DOHH2 (cell line): ENCODE measurements around the gene PPFIA1.

Experiments
- H3F3A ChIP-seq: fragments of 200-600 bp; sonication (generic), shearing (Covaris generic); 2 replicates; pipeline ENCODE4 v1.6.0; 2016; ENCODE audit warnings: antibody characterized with exemption, mild to moderate bottlenecking; ENCODE audit not compliant: control insufficient read depth, insufficient read depth
- H3K27ac ChIP-seq: fragments of 200-600 bp; sonication (generic); 2 replicates; pipeline ENCODE4 v1.5.1; 2014; ENCODE audit warnings: low read depth, mild to moderate bottlenecking, low read length, moderate library complexity
- H3K27me3 ChIP-seq: fragments of 200-600 bp; sonication (generic); 2 replicates; pipeline ENCODE4 v1.6.1; 2014; ENCODE audit warnings: mild to moderate bottlenecking, low read length, mixed read lengths; ENCODE audit not compliant: control insufficient read depth
- H3K36me3 ChIP-seq: fragments of 200-600 bp; sonication (generic); 2 replicates; pipeline ENCODE4 v1.6.1; 2014; ENCODE audit warnings: mild to moderate bottlenecking, low read length, moderate library complexity, mixed read lengths; ENCODE audit not compliant: control insufficient read depth
- H3K4me1 ChIP-seq: fragments of 200-600 bp; sonication (generic); 2 replicates; pipeline ENCODE4 v1.6.1; 2014; ENCODE audit warnings: mild to moderate bottlenecking, low read length, mixed read lengths; ENCODE audit not compliant: control insufficient read depth
- H3K4me2 ChIP-seq: fragments of 200-600 bp; sonication (generic); 2 replicates; pipeline ENCODE4 v1.6.0; 2014; ENCODE audit warnings: mild to moderate bottlenecking, low read length, moderate library complexity
- H3K4me3 ChIP-seq: fragments of 200-600 bp; sonication (generic); 2 replicates; pipeline ENCODE4 v1.5.1; 2014; ENCODE audit warnings: mild to moderate bottlenecking, low read length, mixed read lengths
- H3K79me2 ChIP-seq: fragments of 200-600 bp; sonication (generic); 2 replicates; pipeline ENCODE4 v1.6.1; 2014; ENCODE audit warnings: mild to moderate bottlenecking, low read length, mixed read lengths; ENCODE audit not compliant: control insufficient read depth
- H3K9me2 ChIP-seq: fragments of 200-600 bp; sonication (generic); replicated peaks from 2 replicates; pipeline ENCODE4 v1.6.1; 2014; ENCODE audit warnings: mild to moderate bottlenecking, low read length, mixed read lengths; ENCODE audit not compliant: control insufficient read depth
- H3K9me3 ChIP-seq: fragments of 200-600 bp; sonication (generic); 2 replicates; pipeline ENCODE4 v1.6.1; 2014; ENCODE audit warnings: antibody characterized with exemption, low read length, mixed read lengths; ENCODE audit not compliant: control insufficient read depth, insufficient read depth
- H4K20me1 ChIP-seq: fragments of 200-600 bp; sonication (generic); 2 replicates; pipeline ENCODE4 v1.6.0; 2014; ENCODE audit warnings: low read depth, mild to moderate bottlenecking, antibody characterized with exemption, low read length, moderate library complexity; ENCODE audit not compliant: control insufficient read depth, insufficient read depth
- CTCF ChIP-seq: fragments of 200-600 bp; sonication (generic); IDR thresholded peaks from one replicate; pipeline ENCODE4 v1.5.1; 2014; ENCODE audit warnings: antibody characterized with exemption, mild to moderate bottlenecking, low read depth, low read length; ENCODE audit not compliant: poor library complexity, severe bottlenecking
- EZH2phosphoT487 ChIP-seq: fragments of 200-600 bp; sonication (generic); IDR thresholded peaks from 2 replicates; pipeline ENCODE4 v1.6.1; 2017; ENCODE audit warnings: borderline replicate concordance, mild to moderate bottlenecking, antibody characterized with exemption, low read length, moderate library complexity, mixed read lengths

Gene PPFIA1

GRCh38 chr11:70230151-70230839, 40.2 kb upstream of the PPFIA1 start:
- Histone ChIP-seq H3K4me2 (no peak overlapping the region), H4K20me1 (no peaks in the 10 kb centered on the region), H3K4me1 (no peaks in the 10 kb centered on the region), H3F3A (no peaks in the 10 kb centered on the region), H3K4me3 (no peak overlapping the region), H3K27me3 (peaks cover 15% of the 10 kb centered on the region), H3K79me2 (no peaks in the 10 kb centered on the region), H3K27ac (no peak overlapping the region), H3K36me3 (no peaks in the 10 kb centered on the region), H3K9me3 (no peaks in the 10 kb centered on the region), H3K9me2 (no peaks in the 10 kb centered on the region)
- no peak for TF ChIP-seq EZH2phosphoT487
- TF ChIP-seq CTCF: no peak

- peaks cover 9% of the 10 kb centered on the region for H3K27me3 ChIP-seq
- TF ChIP-seq EZH2phosphoT487 (no peak), CTCF (no peak)
- H3K9me3 ChIP-seq: no peaks in the 10 kb centered on the region
- H3K4me2 ChIP-seq: no peak overlapping the region
- H4K20me1 ChIP-seq: no peaks in the 10 kb centered on the region
- H3K27ac ChIP-seq: no peak overlapping the region
- H3K9me2 ChIP-seq: no peaks in the 10 kb centered on the region
- no peaks in the 10 kb centered on the region for H3K79me2 ChIP-seq
- H3K4me1 ChIP-seq: no peaks in the 10 kb centered on the region
- no peak overlapping the region for H3K4me3 ChIP-seq
- H3K36me3 ChIP-seq: no peaks in the 10 kb centered on the region
- no peaks in the 10 kb centered on the region for H3F3A ChIP-seq
Observed at GRCh38 chr11:70230840-70231710, 39.4 kb upstream of the PPFIA1 start.

- H3K9me3 ChIP-seq: no peaks in the 10 kb centered on the region
- H3K4me1 ChIP-seq: no peaks in the 10 kb centered on the region
- H4K20me1 ChIP-seq: no peaks in the 10 kb centered on the region
- no peak overlapping the region for H3K4me2 ChIP-seq
- no peaks in the 10 kb centered on the region for H3F3A ChIP-seq
- peaks cover 5% of the 10 kb centered on the region; the same call in 1 of the 2 replicates for H3K27me3 ChIP-seq
- no peak overlapping the region for H3K4me3 ChIP-seq
- no peaks in the 10 kb centered on the region for H3K9me2 ChIP-seq
- no peak for TF ChIP-seq EZH2phosphoT487
- no peak for TF ChIP-seq CTCF
- no peaks in the 10 kb centered on the region for H3K79me2 ChIP-seq
- no peak overlapping the region for H3K27ac ChIP-seq
- H3K36me3 ChIP-seq: no peaks in the 10 kb centered on the region
Observed at GRCh38 chr11:70233034-70233433, 37.5 kb upstream of the PPFIA1 start.
